Measurements from ENCODE around the gene SCTR. TPM values are rescaled to one million over a fixed set of nuclear protein-coding genes. Genes with fewer than 3 reads are reported as not detected.

SCTR gene
- total RNA-seq, 2 experiments from 2014 or later = not detected

- no peak overlapping the region for H3K4me3 Mint-ChIP-seq
- no peaks in the 10 kb centered on the region for H3K9me3 Mint-ChIP-seq
- intact Hi-C loops (cut with micrococcal nuclease) = no loop called here
- H3K27ac Mint-ChIP-seq = no peak overlapping the region
- ATAC-seq = no peak
- DNase-seq = no peak
- H3K27me3 Mint-ChIP-seq = peaks cover 5% of the 10 kb centered on the region
- ChIA-PET CTCF (interaction anchor here (1.3 to 1.6 kb wide), 2 partner anchors 11 to 26 kb away, joined by 3 to 5 read pairs; no protein-coding TSS in a partner anchor), POLR2A (no interaction called here)
- H3K36me3 Mint-ChIP-seq (ENCODE audit: low read depth) = no peaks in the 10 kb centered on the region
- TF ChIP-seq, protein P1, sequence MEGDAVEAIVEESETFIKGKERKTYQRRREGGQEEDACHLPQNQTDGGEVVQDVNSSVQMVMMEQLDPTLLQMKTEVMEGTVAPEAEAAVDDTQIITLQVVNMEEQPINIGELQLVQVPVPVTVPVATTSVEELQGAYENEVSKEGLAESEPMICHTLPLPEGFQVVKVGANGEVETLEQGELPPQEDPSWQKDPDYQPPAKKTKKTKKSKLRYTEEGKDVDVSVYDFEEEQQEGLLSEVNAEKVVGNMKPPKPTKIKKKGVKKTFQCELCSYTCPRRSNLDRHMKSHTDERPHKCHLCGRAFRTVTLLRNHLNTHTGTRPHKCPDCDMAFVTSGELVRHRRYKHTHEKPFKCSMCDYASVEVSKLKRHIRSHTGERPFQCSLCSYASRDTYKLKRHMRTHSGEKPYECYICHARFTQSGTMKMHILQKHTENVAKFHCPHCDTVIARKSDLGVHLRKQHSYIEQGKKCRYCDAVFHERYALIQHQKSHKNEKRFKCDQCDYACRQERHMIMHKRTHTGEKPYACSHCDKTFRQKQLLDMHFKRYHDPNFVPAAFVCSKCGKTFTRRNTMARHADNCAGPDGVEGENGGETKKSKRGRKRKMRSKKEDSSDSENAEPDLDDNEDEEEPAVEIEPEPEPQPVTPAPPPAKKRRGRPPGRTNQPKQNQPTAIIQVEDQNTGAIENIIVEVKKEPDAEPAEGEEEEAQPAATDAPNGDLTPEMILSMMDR (IDR thresholded peaks at IDR 0.05) = no peak
- no peaks in the 10 kb centered on the region for H3K4me1 Mint-ChIP-seq (ENCODE audit: low read depth)
Observed at GRCh38 chr2:119451336-119452050, 72.8 kb downstream of the SCTR start.

DNA sequence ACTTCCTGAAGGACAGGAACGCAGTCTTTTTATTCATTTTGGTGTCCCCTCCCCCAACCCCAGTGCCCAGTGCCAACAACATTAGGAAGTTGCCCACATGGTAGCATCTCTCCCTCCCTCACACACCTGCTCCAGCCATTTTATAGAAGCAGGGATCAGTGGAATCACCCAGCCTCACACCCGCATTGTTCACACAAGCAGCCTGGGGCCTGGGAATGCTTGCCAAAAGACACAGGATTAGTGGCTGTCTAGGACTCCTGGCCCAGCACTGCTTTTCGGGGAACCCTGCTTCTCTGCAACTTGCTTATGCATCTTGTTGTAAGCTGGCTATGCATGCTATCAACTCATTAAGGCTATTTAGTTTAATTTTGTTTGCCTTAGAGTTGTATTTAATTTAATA is 74.8 kb downstream of the SCTR start:
- H3K9me3 Mint-ChIP-seq = no peaks in the 10 kb centered on the region
- peaks cover 2% of the 10 kb centered on the region for H3K27me3 Mint-ChIP-seq
- H3K4me1 Mint-ChIP-seq (ENCODE audit: low read depth) = no peaks in the 10 kb centered on the region
- ATAC-seq (no peak), DNase-seq (no peak)
- H3K36me3 Mint-ChIP-seq (ENCODE audit: low read depth) = no peaks in the 10 kb centered on the region
- intact Hi-C loops (cut with micrococcal nuclease) = no loop called here
- ChIA-PET CTCF (no interaction called here), POLR2A (no interaction called here)
- TF ChIP-seq, protein P1 (IDR thresholded peaks at IDR 0.05) = no peak
- no peak overlapping the region for H3K27ac Mint-ChIP-seq
- H3K4me3 Mint-ChIP-seq = no peak overlapping the region

- H3K9me3 Mint-ChIP-seq = no peaks in the 10 kb centered on the region
- intact Hi-C loops (cut with micrococcal nuclease) = no loop called here
- ATAC-seq = no peak
Observed at GRCh38 chr2:119448427-119449141, 75.7 kb downstream of the SCTR start.

GRCh38 chr2:119446037-119446436 is 78.2 kb downstream of the SCTR start:
- intact Hi-C loops (cut with micrococcal nuclease) = no loop called here

More at GRCh38 chr2:119448427-119449141, 75.7 kb downstream of the SCTR start:
- H3K36me3 Mint-ChIP-seq (ENCODE audit: low read depth) = no peaks in the 10 kb centered on the region
- no peak overlapping the region for H3K4me3 Mint-ChIP-seq
- CTCF ChIA-PET = interaction anchor here (0.5 kb wide), 1 partner anchor 40 kb away, joined by 3 read pairs; no protein-coding TSS in a partner anchor
- POLR2A ChIA-PET = no interaction called here
- TF ChIP-seq, protein P1 (IDR thresholded peaks at IDR 0.05) = no peak
- no peak for DNase-seq
- H3K27ac Mint-ChIP-seq = no peak overlapping the region
- H3K4me1 Mint-ChIP-seq (ENCODE audit: low read depth) = no peaks in the 10 kb centered on the region
- peaks cover 2% of the 10 kb centered on the region for H3K27me3 Mint-ChIP-seq

More at GRCh38 chr2:119446037-119446436, 78.2 kb downstream of the SCTR start:
- DNase-seq (no peak), ATAC-seq (no peak)
- no peaks in the 10 kb centered on the region for H3K4me1 Mint-ChIP-seq (ENCODE audit: low read depth)
- peaks cover 2% of the 10 kb centered on the region for H3K27me3 Mint-ChIP-seq
- POLR2A ChIA-PET = no interaction called here
- H3K9me3 Mint-ChIP-seq = no peaks in the 10 kb centered on the region
- CTCF ChIA-PET = no interaction called here
- TF ChIP-seq, protein P1 (IDR thresholded peaks at IDR 0.05) = no peak
- no peak overlapping the region for H3K4me3 Mint-ChIP-seq
- H3K27ac Mint-ChIP-seq = no peak overlapping the region
- H3K36me3 Mint-ChIP-seq (ENCODE audit: low read depth) = no peaks in the 10 kb centered on the region

Data from activated CD8-positive, alpha-beta T cell treated with anti-CD3 and anti-CD28 coated beads for 36 hours (primary cell).